Measurements from ENCODE around the gene THRB. TPM values are rescaled to one million over a fixed set of nuclear protein-coding genes. Genes with fewer than 3 reads are reported as not detected.

Gene THRB
- total RNA-seq, 1 donor, result 0.36 TPM

DNA sequence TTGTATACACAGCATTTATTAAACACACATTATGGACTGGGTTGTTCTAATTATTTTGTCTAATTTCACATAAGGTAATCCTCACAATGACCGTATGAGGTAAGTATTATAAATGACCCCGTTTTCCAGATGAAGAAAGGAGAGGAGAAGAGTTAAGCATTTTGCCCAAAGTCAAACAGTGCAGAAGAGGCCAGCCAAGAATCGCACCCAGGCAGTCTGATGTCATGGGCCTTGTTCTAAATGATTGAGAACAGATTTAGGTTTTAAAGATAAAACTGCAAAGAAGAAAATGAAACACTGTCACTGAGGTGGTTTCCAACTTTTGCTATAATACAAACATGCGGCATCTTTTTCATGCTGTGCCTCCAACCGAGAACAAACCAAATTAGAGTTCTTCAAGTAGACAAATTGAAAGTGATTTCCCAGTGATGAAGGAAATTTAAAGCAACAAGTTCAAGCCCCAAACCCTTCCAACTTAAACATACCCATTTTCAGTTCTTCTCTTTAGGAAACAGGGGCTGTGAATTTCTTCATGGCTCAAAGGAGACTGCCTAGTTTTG, 155.3 kb downstream of the THRB start:
- Histone ChIP-seq H3K36me3 (ENCODE audit: insufficient read depth, low read length) (no peaks in the 10 kb centered on the region), H3K27ac (ENCODE audit: low read depth, low read length) (no peak overlapping the region), H3K4me1 (ENCODE audit: insufficient read depth, low read length) (no peaks in the 10 kb centered on the region), H3K27me3 (ENCODE audit: insufficient read depth, low read length) (no peaks in the 10 kb centered on the region), H3K9me3 (ENCODE audit: low read depth, low read length) (no peaks in the 10 kb centered on the region), H2AFZ (ENCODE audit: low read length) (no peak overlapping the region), H3K79me2 (ENCODE audit: insufficient read depth, low read length) (no peaks in the 10 kb centered on the region), H3K4me3 (ENCODE audit: insufficient read depth, low read length) (no peak overlapping the region), H3K4me2 (ENCODE audit: insufficient read depth, low read length) (no peak overlapping the region), H4K20me1 (ENCODE audit: insufficient read depth, low read length) (no peaks in the 10 kb centered on the region)
- TF ChIP-seq CTCF (IDR thresholded peaks at IDR 0.05; ENCODE audit: extremely low read depth, low read depth, low read length), result no peak
- no peak for DNase-seq (ENCODE audit: insufficient read length, low spot score, missing footprints)

GRCh38 chr3:24338409-24339130, 156.1 kb downstream of the THRB start:
- Histone ChIP-seq H4K20me1 (ENCODE audit: insufficient read depth, low read length) (no peaks in the 10 kb centered on the region), H3K4me1 (ENCODE audit: insufficient read depth, low read length) (no peaks in the 10 kb centered on the region), H2AFZ (ENCODE audit: low read length) (no peak overlapping the region), H3K4me3 (ENCODE audit: insufficient read depth, low read length) (no peak overlapping the region), H3K4me2 (ENCODE audit: insufficient read depth, low read length) (no peak overlapping the region), H3K27ac (ENCODE audit: low read depth, low read length) (no peak overlapping the region), H3K27me3 (ENCODE audit: insufficient read depth, low read length) (no peaks in the 10 kb centered on the region), H3K79me2 (ENCODE audit: insufficient read depth, low read length) (no peaks in the 10 kb centered on the region), H3K36me3 (ENCODE audit: insufficient read depth, low read length) (no peaks in the 10 kb centered on the region), H3K9me3 (ENCODE audit: low read depth, low read length) (no peaks in the 10 kb centered on the region)
- DNase-seq (ENCODE audit: insufficient read length, low spot score, missing footprints), result no peak
- no peak for TF ChIP-seq CTCF (IDR thresholded peaks at IDR 0.05; ENCODE audit: extremely low read depth, low read depth, low read length)

DNA sequence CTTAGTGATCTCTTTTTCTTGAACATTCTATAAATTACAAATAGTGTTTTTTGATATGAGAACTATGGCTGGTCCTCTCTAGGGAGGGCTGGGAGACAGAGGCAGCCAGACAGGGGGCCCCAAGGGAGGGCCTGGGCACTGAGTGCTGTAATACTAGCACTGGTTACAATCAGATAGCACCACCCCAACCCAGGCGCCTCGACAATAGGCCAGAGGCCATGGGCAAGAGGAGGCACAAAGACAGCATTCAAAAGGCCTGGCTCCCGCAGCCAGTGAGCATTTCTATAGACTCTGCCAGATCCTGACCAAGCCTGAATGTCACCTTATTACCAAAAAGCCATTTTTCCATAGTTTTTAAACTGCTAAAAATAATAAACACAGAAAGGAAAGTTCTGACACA, 158.5 kb downstream of the THRB start:
- Histone ChIP-seq H3K9me3 (ENCODE audit: low read depth, low read length) (no peaks in the 10 kb centered on the region), H4K20me1 (ENCODE audit: insufficient read depth, low read length) (no peaks in the 10 kb centered on the region), H3K4me1 (ENCODE audit: insufficient read depth, low read length) (no peaks in the 10 kb centered on the region), H3K79me2 (ENCODE audit: insufficient read depth, low read length) (no peaks in the 10 kb centered on the region), H3K27ac (ENCODE audit: low read depth, low read length) (no peak overlapping the region), H2AFZ (ENCODE audit: low read length) (no peak overlapping the region), H3K4me2 (ENCODE audit: insufficient read depth, low read length) (no peak overlapping the region), H3K27me3 (ENCODE audit: insufficient read depth, low read length) (no peaks in the 10 kb centered on the region), H3K36me3 (ENCODE audit: insufficient read depth, low read length) (no peaks in the 10 kb centered on the region), H3K4me3 (ENCODE audit: insufficient read depth, low read length) (no peak overlapping the region)
- no peak for TF ChIP-seq CTCF (IDR thresholded peaks at IDR 0.05; ENCODE audit: extremely low read depth, low read depth, low read length)
- DNase-seq (ENCODE audit: insufficient read length, low spot score, missing footprints), result no peak

DNA sequence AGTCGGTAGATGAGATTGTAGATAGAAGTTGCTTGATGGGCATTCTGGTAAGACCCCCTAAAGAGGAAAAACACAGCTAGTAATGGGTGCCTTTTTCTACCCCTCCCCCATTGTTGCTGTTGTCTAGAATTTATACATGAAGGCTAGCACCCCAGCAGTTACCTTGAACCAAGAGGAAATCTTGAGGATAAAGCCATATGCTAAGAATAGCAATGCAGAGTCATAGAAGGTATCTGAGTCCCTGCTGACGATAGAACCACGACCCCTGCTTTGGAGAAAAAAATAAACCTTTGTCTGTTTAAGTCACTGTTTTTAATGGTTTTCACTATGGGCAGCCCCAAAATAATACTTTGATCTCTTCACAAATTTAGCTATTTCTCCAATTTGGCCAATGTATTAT, 162.6 kb downstream of the THRB start:
- Histone ChIP-seq H3K9me3 (ENCODE audit: low read depth, low read length) (no peaks in the 10 kb centered on the region), H3K4me2 (ENCODE audit: insufficient read depth, low read length) (no peak overlapping the region), H3K4me3 (ENCODE audit: insufficient read depth, low read length) (no peak overlapping the region), H4K20me1 (ENCODE audit: insufficient read depth, low read length) (no peaks in the 10 kb centered on the region), H3K27ac (ENCODE audit: low read depth, low read length) (no peak overlapping the region), H3K27me3 (ENCODE audit: insufficient read depth, low read length) (no peaks in the 10 kb centered on the region), H3K4me1 (ENCODE audit: insufficient read depth, low read length) (no peaks in the 10 kb centered on the region), H2AFZ (ENCODE audit: low read length) (no peak overlapping the region), H3K79me2 (ENCODE audit: insufficient read depth, low read length) (no peaks in the 10 kb centered on the region), H3K36me3 (ENCODE audit: insufficient read depth, low read length) (no peaks in the 10 kb centered on the region)
- TF ChIP-seq CTCF (IDR thresholded peaks at IDR 0.05; ENCODE audit: extremely low read depth, low read depth, low read length), result no peak
- peak; percentile 63 for DNase-seq (ENCODE audit: insufficient read length, low spot score, missing footprints)

Measured in osteoblast (primary cell).